ENCODE measurements around the gene COBLL1.
"Not testable (repeated sequence)": the region's sequence is repeated elsewhere in the genome, so short reads cannot be mapped to it uniquely, and the experiment has no call there.

The COBLL1 gene

GRCh38 chr2:164841719-164842623 lies at the start of gene COBLL1:
COBLL1 (minus strand) TSS chr2:164841823; CDS start chr2:164841196, 627 bp downstream.
- peak; percentile 88 for DNase-seq

- DNase-seq: peak; percentile 30
Measured at GRCh38 chr2:164890544-164890943, 48.9 kb upstream of the COBLL1 start.

- no peak for DNase-seq
Measured at GRCh38 chr2:164888592-164888991, 47.0 kb upstream of the COBLL1 start.

GRCh38 chr2:164887434-164888144 lies 46.0 kb upstream of the COBLL1 start:
- DNase-seq: no peak

- DNase-seq: no peak
Measured at GRCh38 chr2:164882276-164882675, 40.7 kb upstream of the COBLL1 start.

GRCh38 chr2:164881524-164881923 lies 39.9 kb upstream of the COBLL1 start:
- DNase-seq: no peak

- no peak for DNase-seq
Measured at GRCh38 chr2:164879901-164880535, 38.4 kb upstream of the COBLL1 start.

- DNase-seq: no peak
Measured at GRCh38 chr2:164877927-164878326, 36.3 kb upstream of the COBLL1 start.

GRCh38 chr2:164877169-164877568 lies 35.5 kb upstream of the COBLL1 start:
- no peak for DNase-seq

- DNase-seq: no peak
Measured at GRCh38 chr2:164875334-164876205, 33.9 kb upstream of the COBLL1 start.

GRCh38 chr2:164873210-164873908 lies 31.7 kb upstream of the COBLL1 start:
- no peak for DNase-seq

- DNase-seq: no peak
Measured at GRCh38 chr2:164871404-164871803, 29.8 kb upstream of the COBLL1 start.

- DNase-seq: no peak
Measured at GRCh38 chr2:164869420-164869772, 27.8 kb upstream of the COBLL1 start.

- peak; percentile 41 for DNase-seq
Measured at GRCh38 chr2:164868563-164869419, 27.2 kb upstream of the COBLL1 start.

- DNase-seq: no peak
Measured at GRCh38 chr2:164867779-164868397, 26.3 kb upstream of the COBLL1 start.

- not testable (repeated sequence) for DNase-seq
Measured at GRCh38 chr2:164866381-164866780, 24.8 kb upstream of the COBLL1 start.

GRCh38 chr2:164860694-164861042 lies 19.0 kb upstream of the COBLL1 start:
- DNase-seq: no peak

- DNase-seq: not testable (repeated sequence)
Measured at GRCh38 chr2:164859906-164860693, 18.5 kb upstream of the COBLL1 start.

GRCh38 chr2:164859251-164859818 lies 17.7 kb upstream of the COBLL1 start:
- DNase-seq: no peak
